DMS79 (cell line): ENCODE measurements around the gene HSD17B12.
"Not testable (repeated sequence)": the region's sequence is repeated elsewhere in the genome, so short reads cannot be mapped to it uniquely, and the experiment has no call there.

Source experiments
- DNase-seq: peaks from one replicate; lab custom pipeline; 2025; lab: John Stamatoyannopoulos, UW

HSD17B12 gene

GRCh38 chr11:43747130-43747802 lies 66.7 kb downstream of the HSD17B12 start:
- DNase-seq, result no peak

DNA sequence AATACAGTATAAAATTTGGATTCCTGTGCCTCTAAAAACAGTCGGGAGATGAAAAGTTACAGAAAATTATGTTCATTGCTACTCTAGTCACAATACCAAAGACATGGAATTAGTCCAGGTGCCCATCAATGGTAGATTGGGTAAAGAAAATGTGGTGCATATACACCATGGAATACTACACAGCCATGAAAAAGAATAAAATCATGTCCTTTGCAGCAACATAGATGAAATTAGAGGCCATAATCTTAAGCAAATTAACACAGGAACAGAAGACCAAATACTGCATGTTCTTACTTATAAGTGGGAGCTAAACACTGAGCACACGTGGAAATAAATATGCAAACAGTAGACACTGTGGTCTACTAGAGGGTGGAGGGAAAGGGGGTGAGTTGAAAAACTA lies 67.6 kb downstream of the HSD17B12 start:
- no peak for DNase-seq

DNA sequence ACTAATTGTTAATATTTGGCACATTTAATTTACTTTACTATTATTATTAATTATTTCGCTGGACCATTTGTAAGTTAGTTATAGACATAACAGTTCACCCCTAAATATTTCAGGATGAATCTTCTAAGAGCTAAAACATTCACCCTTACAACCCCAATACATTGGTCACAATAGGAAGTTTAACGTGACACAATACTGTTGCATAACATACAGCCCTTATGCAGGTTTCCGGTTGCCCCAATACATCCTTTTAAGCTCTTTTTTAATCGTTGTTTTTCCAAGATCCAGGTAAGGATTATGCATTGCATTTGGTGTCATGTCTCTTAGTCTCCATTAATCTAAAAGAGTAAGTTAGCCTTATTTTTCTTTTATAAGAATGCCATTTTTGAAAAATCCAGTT lies 71.2 kb downstream of the HSD17B12 start:
- DNase-seq, result no peak

DNA sequence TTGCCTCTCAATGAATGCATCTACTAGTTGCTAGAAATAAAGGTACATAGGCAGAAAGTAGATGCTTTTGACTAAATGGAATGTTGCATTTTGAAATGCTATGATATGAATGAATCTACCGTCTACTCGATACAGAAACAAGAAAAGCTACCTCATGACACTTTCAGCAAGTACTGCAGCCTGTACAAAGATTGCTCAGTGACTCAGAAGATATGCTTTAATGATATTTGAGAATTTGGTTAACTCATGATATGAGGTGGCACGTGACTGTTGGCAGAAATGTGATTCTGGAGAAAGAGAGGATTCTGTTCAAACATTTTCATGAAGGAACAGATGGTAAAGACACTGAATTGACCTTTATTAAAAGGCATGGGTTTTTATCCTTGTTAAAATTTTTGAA lies 76.0 kb downstream of the HSD17B12 start:
- no peak for DNase-seq

DNA sequence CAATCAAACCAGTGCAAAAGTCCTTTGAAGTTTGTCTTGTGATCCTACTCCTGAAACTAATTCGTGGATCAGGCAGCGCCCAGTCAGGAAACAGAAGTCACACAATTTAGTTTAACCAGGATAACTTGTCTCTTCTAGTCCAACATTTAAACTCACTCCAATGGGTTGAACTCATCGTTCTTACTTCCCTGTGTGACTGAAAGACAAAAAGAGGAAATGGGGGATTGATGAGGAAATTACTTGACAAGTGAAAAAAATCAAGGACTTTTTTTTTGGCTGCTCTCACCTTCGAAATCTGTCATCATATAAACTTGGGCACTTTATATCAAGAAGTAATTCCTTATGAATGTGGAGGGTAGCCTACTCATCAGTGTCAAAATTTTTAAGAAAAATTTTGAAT lies 78.4 kb downstream of the HSD17B12 start:
- DNase-seq, result no peak

DNA sequence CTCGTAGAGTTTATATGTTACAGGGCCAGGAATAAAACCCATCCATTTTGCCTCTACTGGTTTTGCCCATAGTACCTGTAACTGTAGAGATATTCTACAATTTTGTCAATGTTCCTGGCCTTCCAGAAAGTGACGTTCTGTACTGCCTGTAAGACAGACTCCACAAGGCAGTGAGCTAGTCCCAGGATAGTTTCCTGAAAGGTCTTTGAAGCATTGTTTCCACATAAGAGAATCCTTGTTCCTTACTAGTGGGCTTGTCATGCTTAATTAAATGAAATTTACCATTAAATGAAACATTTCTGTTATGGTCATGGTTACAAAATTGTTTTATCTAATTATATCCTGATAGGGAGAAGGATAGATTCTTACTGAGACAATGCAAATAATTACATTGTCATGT lies 80.4 kb downstream of the HSD17B12 start:
- no peak for DNase-seq

DNA sequence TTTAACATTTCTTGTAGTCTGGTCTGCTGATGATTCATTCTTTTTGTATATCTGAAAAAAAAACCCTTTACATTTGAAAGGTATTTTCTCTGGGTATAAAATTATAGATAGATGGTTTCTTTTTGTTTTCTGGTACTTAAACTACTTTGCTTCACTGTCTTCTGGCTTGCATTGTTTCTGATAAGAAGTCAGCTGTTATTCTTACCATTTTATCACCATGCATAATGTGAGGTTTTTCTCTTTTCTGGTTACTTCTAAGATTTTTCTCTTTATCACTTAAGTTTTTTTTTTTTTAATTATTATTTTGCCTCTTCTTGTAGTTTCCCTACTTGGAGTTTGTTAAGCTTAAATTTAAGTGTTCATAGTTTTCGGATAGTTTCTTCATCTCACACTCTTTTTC lies 84.7 kb downstream of the HSD17B12 start:
- DNase-seq, result no peak

DNA sequence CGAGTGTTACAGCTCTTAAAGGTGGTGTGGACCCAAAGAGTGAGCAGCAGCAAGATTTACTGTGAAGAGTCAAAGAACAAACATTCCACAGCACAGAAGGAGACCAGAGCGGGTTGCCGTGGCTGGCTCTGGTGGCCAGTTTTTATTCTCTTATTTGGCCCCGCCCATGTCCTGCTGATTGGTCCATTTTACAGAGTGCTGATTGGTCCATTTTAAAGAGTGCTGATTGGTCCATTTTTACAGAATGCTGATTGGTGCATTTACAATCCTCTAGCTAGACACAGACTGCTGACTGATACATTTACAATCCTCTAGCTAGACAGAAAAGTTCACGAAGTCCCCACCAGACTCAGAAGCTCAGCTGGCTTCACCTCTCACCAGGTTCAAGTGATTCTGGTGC lies 88.1 kb downstream of the HSD17B12 start:
- DNase-seq, result not testable (repeated sequence)

DNA sequence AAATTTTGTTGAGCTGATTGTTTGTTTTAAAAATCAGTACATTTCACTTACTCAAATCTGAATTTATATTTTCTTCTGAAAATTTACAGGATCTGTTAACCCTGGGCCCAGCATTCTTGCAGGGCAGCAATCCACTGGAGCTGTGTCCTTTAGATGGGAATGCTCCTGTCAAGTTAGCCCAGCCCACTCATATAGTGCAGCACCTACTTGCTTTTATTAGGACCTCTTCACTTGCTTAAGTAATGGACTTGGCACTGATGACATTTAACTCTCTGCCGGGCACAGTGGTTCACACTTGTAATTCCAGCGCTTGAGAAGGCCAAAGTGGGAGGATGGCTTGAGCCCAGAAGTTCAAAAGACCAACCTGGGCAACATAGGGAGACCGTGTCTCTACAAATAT lies 89.6 kb downstream of the HSD17B12 start:
- no peak for DNase-seq

GRCh38 chr11:43772733-43773132 lies 92.2 kb downstream of the HSD17B12 start:
- DNase-seq, result no peak

- DNase-seq, result no peak
Observed at GRCh38 chr11:43774786-43775185, 94.2 kb downstream of the HSD17B12 start.

GRCh38 chr11:43779306-43779705 lies 98.8 kb downstream of the HSD17B12 start:
- DNase-seq, result no peak

DNA sequence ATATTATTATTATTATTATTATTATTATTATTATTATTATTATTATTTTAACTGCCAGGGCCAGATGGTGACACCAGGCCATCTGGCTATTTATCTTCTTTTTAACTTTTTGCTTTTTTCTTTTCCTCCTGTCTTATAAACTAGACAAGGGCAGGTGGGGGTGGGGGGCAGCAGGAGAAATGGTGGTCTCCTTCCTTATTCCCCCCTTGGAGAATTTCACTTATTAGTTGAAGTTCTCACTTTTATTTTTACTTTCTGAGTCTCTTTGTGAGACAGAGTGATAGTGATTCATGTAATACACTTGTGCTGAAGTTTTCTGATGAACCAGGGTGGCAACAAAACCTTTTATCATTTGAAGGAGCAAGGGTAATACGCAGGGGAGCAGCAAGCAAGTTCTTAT lies 103.8 kb downstream of the HSD17B12 start:
- DNase-seq, result no peak

- no peak for DNase-seq
Observed at GRCh38 chr11:43784866-43785265, 104.3 kb downstream of the HSD17B12 start.

DNA sequence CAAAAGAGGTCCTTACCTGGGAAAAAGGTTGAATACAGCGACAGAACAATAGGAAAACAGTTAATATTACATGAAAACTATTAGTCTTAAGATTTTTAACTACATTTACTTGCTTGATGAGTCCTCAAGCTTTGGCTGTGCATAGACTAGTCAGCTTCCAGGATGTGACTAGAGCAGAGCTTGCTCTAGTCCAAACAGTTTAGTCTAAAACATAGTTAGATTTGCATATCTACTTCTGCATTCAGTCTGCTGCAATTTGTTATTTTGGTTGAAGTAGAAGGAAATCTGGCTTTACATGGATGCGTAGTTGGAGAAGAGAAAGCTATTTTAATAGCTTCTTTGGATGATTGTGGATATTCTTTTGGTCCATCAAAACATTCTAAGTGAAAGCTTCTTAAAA lies 104.8 kb downstream of the HSD17B12 start:
- no peak for DNase-seq

DNA sequence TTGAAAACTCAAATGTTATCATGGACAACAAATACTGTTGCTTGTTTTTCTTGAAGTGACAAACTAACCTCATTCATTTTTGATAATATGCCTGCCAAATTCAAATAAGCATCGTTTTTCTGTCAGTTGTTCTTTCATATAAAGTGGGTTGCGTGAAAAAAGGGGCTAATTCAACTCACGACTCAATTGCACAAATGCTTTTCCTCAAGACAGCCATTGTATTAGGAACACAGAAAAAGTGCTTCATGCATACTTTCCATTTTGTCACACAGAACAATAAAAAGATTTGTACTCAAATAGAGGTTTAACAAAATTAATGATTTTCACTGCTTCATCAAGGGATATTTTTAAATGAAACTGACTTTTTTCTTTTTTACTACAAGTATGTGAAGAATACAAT lies 105.5 kb downstream of the HSD17B12 start:
- DNase-seq, result no peak

GRCh38 chr11:43787824-43788223 lies 107.3 kb downstream of the HSD17B12 start:
- no peak for DNase-seq

DNA sequence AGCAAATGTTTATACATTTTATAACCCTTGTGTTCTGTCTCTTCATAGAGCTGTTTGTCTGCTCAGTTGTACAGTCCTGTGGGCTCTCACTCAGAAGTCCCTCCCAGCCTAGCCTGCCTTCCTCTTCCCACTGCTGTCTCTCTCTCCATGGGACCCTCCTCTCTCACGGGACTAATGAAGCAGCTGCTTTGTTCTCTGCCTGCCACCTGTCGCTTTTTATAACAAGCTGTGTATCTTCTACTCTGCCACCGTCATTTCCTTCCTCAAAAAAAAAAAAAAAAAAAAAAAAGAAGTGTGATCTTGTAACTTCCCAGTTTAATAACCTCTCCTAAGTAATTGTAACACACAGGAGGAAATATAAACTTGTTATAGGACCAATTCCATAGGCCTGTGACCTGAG lies 107.9 kb downstream of the HSD17B12 start:
- DNase-seq, result no peak

DNA sequence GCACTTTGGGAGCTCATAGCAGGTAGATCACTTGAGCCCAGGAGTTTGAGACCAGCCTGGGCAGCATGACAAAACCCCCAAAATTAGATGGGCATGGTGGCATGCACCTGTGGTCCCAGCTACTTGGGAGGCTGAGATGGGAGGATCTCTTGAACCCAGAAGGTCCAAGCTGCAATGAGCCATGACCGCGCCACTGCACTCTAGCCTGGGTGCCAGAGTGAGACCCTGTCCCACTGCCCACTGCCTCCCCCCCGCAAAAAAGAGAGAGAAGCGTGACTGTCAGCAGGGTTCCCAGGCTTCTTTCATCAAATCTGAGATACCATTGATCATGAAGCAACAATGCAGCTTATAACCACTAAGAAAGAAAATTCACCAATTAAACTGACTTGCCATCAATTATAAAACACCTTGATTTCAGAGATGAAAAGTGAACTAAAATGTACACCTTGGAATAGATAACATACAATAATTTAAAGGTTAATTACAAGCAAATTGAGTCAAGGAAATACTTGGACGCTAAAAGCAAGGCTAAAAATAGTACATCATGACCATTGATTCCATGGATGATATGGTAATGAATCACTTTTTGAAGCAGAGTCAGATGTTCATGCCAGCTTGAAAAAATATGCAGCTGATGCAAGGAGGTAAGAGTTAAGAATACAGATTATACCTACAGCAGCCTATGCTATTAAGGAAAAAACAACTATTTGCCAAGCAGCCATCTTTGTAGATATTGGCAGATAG lies 109.3 kb downstream of the HSD17B12 start:
- no peak for DNase-seq

GRCh38 chr11:43790444-43790794 lies 109.9 kb downstream of the HSD17B12 start:
- DNase-seq, result no peak

DNA sequence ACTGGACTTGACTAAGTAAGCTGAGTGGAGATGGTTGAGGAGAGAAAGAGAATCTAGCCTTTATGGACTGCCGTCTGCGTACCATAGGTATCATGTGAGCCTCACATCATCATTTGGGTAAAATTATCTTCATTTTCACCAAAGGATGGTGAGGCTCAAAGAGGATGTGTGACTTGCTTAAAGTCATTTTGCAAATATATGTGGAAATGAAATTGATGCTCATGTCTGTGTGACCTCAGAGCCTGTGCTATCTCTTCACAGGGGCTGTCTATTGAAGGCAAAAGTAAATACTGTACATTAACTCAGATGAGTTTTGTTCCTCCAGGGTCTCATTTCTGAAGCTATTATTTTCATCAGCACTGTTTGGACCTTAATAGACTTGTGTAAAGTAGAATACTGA lies 116.8 kb downstream of the HSD17B12 start:
- DNase-seq, result no peak

GRCh38 chr11:43797866-43798265 lies 117.3 kb downstream of the HSD17B12 start:
- DNase-seq, result no peak

GRCh38 chr11:43802509-43802908 lies 122.0 kb downstream of the HSD17B12 start:
- DNase-seq, result no peak

- no peak for DNase-seq
Observed at GRCh38 chr11:43803766-43804165, 123.2 kb downstream of the HSD17B12 start.
